H1 (cell line): Measurements from ENCODE around the gene GLMP. TPM values are rescaled to one million over a fixed set of nuclear protein-coding genes. Genes with fewer than 3 reads are reported as not detected.

ENCODE experiments used
- CTCF ChIA-PET: fragments of 300-600 bp; sonication (Branson Sonifier 250); formaldehyde crosslinking; loops from one replicate; lab custom pipeline; 2021; ENCODE audit not compliant: partially characterized antibody; lab: Charles Lee
- POLR2A ChIA-PET: fragments of 300-600 bp; sonication (Branson Sonifier 250); formaldehyde crosslinking; loops from one replicate; lab custom pipeline; 2021; ENCODE audit warnings: inconsistent platforms; ENCODE audit not compliant: partially characterized antibody; lab: Charles Lee
- DNase-seq, 2 experiments: peaks; one replicate each; pipeline versions ENCODE4 v3.0.0 to v3.0.0-alpha.2; 2010 to 2022; ENCODE audit warnings: low spot score in 2 of 2, low read depth in 1 of 2, mixed read lengths in 1 of 2
- FAIRE-seq: peaks from 2 replicates; lab custom pipeline; 2011; peaks lifted over from hg19 to GRCh38; lab: Jason Lieb, UNC
- H2AFZ ChIP-seq: 2 replicates; pipeline ENCODE4 v1.8.1; 2012; ENCODE audit warnings: low read length, inconsistent platforms
- H2AK5ac ChIP-seq: 2 replicates; pipeline ENCODE4 v1.6.1; 2013; ENCODE audit warnings: low read depth, low read length
- H2BK120ac ChIP-seq: replicated peaks from 2 replicates; pipeline ENCODE3; 2013; ENCODE audit warnings: low read depth, low read length, inconsistent platforms
- H2BK12ac ChIP-seq: 2 replicates; pipeline ENCODE4 v1.6.1; 2013; ENCODE audit warnings: low read depth, low read length
- H2BK15ac ChIP-seq: 2 replicates; pipeline ENCODE4 v1.6.1; 2013; ENCODE audit warnings: low read length
- H2BK20ac ChIP-seq: 2 replicates; pipeline ENCODE4 v1.6.1; 2013; ENCODE audit warnings: low read length
- H2BK5ac ChIP-seq: 2 replicates; pipeline ENCODE4 v1.6.1; 2013; ENCODE audit warnings: low read depth, low read length
- H3K14ac ChIP-seq: 2 replicates; pipeline ENCODE4 v1.6.1; 2013; ENCODE audit warnings: inconsistent platforms; ENCODE audit not compliant: insufficient read length
- H3K18ac ChIP-seq: 2 replicates; pipeline ENCODE4 v1.6.1; 2013; ENCODE audit warnings: low read length; ENCODE audit errors: extremely low read depth
- H3K23ac ChIP-seq: 2 replicates; pipeline ENCODE4 v1.6.1; 2013; ENCODE audit warnings: inconsistent platforms; ENCODE audit not compliant: insufficient read length
- H3K23me2 ChIP-seq: 2 replicates; pipeline ENCODE4 v1.6.1; 2013; ENCODE audit warnings: low read depth, low read length
- H3K27ac ChIP-seq: 2 replicates; pipeline ENCODE4 v1.6.1; 2011; ENCODE audit warnings: low read depth, low read length, inconsistent platforms
- H3K27me3 ChIP-seq, 4 experiments: replicated peaks in 1 of 4; 1 replicate in 1 of 4; 2 replicates in 3 of 4; pipeline versions ENCODE4 v1.6.1 to v1.8.1; 2011 to 2013; ENCODE audit warnings: low read length in 3 of 4, mild to moderate bottlenecking in 3 of 4, inconsistent platforms in 2 of 4, mixed read lengths in 2 of 4, moderate library complexity in 1 of 4; ENCODE audit not compliant: control insufficient read depth in 3 of 4, insufficient read depth in 3 of 4; ENCODE audit errors: extremely low read depth in 1 of 4
- H3K36me3 ChIP-seq, 4 experiments: 2 replicates each; pipeline versions ENCODE4 v1.6.1 to v1.8.1; 2011 to 2013; ENCODE audit warnings: mild to moderate bottlenecking in 4 of 4, low read length in 3 of 4, moderate library complexity in 2 of 4, control low read depth in 1 of 4, inconsistent platforms in 1 of 4; ENCODE audit not compliant: insufficient read depth in 4 of 4, control insufficient read depth in 2 of 4
- H3K4ac ChIP-seq: replicated peaks from 2 replicates; pipeline ENCODE3; 2013; ENCODE audit warnings: low read length, low read depth, mixed read lengths, inconsistent platforms; ENCODE audit not compliant: insufficient read length
- H3K4me1 ChIP-seq, 4 experiments: replicated peaks in 1 of 4; 1 replicate in 1 of 4; 2 replicates in 3 of 4; pipeline versions ENCODE4 v1.6.1 to v1.8.1; 2011 to 2013; ENCODE audit warnings: low read length in 3 of 4, inconsistent platforms in 2 of 4, mixed read lengths in 1 of 4; ENCODE audit not compliant: insufficient read depth in 4 of 4, control insufficient read depth in 3 of 4
- H3K4me2 ChIP-seq, 2 experiments: 2 replicates each; pipeline versions ENCODE4 v1.6.1 to v1.8.1; 2011 to 2013; ENCODE audit warnings: low read depth in 2 of 2, low read length in 2 of 2, control low read depth in 1 of 2, inconsistent platforms in 1 of 2, mild to moderate bottlenecking in 1 of 2; ENCODE audit not compliant: insufficient read depth in 1 of 2
- H3K4me3 ChIP-seq, 4 experiments: fragments of 200-600, 300-600 bp in 1 of 4; sonication (generic), shearing (Covaris generic), sonication (Bioruptor Twin) in 1 of 4; 2 replicates each; pipeline versions ENCODE4 v1.5.1 to v1.8.1; 2011 to 2016; ENCODE audit warnings: low read length in 4 of 4, low read depth in 3 of 4, control low read depth in 2 of 4, inconsistent platforms in 2 of 4, mild to moderate bottlenecking in 2 of 4, mixed read lengths in 1 of 4, moderate library complexity in 1 of 4; ENCODE audit not compliant: insufficient read depth in 2 of 4; ENCODE audit errors: extremely low read depth in 1 of 4
- H3K56ac ChIP-seq: replicated peaks from 2 replicates; pipeline ENCODE3; 2013; ENCODE audit warnings: low read depth, mild to moderate bottlenecking, mixed read lengths, low read length, inconsistent platforms; ENCODE audit not compliant: insufficient read length
- H3K79me1 ChIP-seq: 2 replicates; pipeline ENCODE4 v1.6.1; 2013; ENCODE audit warnings: low read depth, low read length, control low read depth
- H3K79me2 ChIP-seq, 2 experiments: 2 replicates each; pipeline versions ENCODE4 v1.6.1 to v1.8.1; 2012 to 2013; ENCODE audit warnings: low read length in 2 of 2, mild to moderate bottlenecking in 2 of 2, inconsistent platforms in 1 of 2; ENCODE audit not compliant: insufficient read depth in 2 of 2, control insufficient read depth in 1 of 2
- H3K9ac ChIP-seq, 4 experiments: replicated peaks in 1 of 4; 1 replicate in 1 of 4; 2 replicates in 3 of 4; pipeline versions ENCODE4 v1.6.1 to v1.8.1; 2011 to 2013; ENCODE audit warnings: low read depth in 3 of 4, low read length in 3 of 4, control low read depth in 2 of 4, mild to moderate bottlenecking in 2 of 4, moderate library complexity in 2 of 4, inconsistent platforms in 1 of 4; ENCODE audit errors: extremely low read depth in 1 of 4
- H3K9me3 ChIP-seq, 2 experiments: 2 replicates each; pipeline versions ENCODE4 v1.6.1 to v1.8.1; 2012 to 2013; ENCODE audit warnings: mild to moderate bottlenecking in 2 of 2, moderate library complexity in 2 of 2, control low read depth in 1 of 2, inconsistent platforms in 1 of 2, low read depth in 1 of 2, low read length in 1 of 2, mixed read lengths in 1 of 2; ENCODE audit not compliant: insufficient read depth in 2 of 2
- H4K20me1 ChIP-seq, 2 experiments: replicated peaks in 1 of 2; 2 replicates each; pipeline versions ENCODE3 to v1.8.1; 2011 to 2013; ENCODE audit warnings: inconsistent platforms in 2 of 2, low read length in 2 of 2, mild to moderate bottlenecking in 1 of 2; ENCODE audit not compliant: insufficient read depth in 2 of 2, control insufficient read depth in 1 of 2
- H4K5ac ChIP-seq: 2 replicates; pipeline ENCODE4 v1.6.1; 2013; ENCODE audit warnings: low read length, low read depth, mixed read lengths, inconsistent platforms; ENCODE audit not compliant: insufficient read length
- H4K8ac ChIP-seq: 2 replicates; pipeline ENCODE4 v1.8.0; 2013; ENCODE audit warnings: mild to moderate bottlenecking, moderate library complexity, low read length, inconsistent platforms; ENCODE audit not compliant: insufficient read depth; ENCODE audit errors: extremely low read depth
- H4K91ac ChIP-seq: replicated peaks from 2 replicates; pipeline ENCODE3; 2013; ENCODE audit warnings: low read length, mixed read lengths, inconsistent platforms; ENCODE audit not compliant: insufficient read length
- MAX ChIP-seq: IDR thresholded peaks from 2 replicates; pipeline ENCODE4 v1.6.1; 2012; ENCODE audit warnings: inconsistent platforms
- SIN3A ChIP-seq, 2 experiments: IDR thresholded peaks in 1 of 2; conservative IDR thresholded peaks in 1 of 2; 2 replicates each; pipeline ENCODE4 v1.6.1; 2011 to 2012; ENCODE audit warnings: low read length in 2 of 2, improper control_type of control experiment in 1 of 2, low read depth in 1 of 2, mild to moderate bottlenecking in 1 of 2
- SP2 ChIP-seq: IDR thresholded peaks from 2 replicates; pipeline ENCODE4 v1.6.1; 2012; ENCODE audit warnings: mild to moderate bottlenecking, low read length, inconsistent platforms
- WGBS, 2 experiments: shearing (Covaris generic) in 1 of 2; methylation state at CpG; one replicate each; pipeline versions ENCODE4 v1.1.6 to v1.1.7; 2013 to 2015; ENCODE audit warnings: low lambda C conversion rate in 2 of 2, mixed read lengths in 2 of 2, inconsistent platforms in 1 of 2, low coverage in 1 of 2, missing lambda C conversion rate in 1 of 2; ENCODE audit not compliant: insufficient replicate concordance in 2 of 2, insufficient coverage in 1 of 2, insufficient read length in 1 of 2; ENCODE audit errors: extremely low coverage in 1 of 2, missing lambda C conversion rate in 1 of 2; 5-methylcytosine and 5-hydroxymethylcytosine counted together
- polyA plus RNA-seq, 7 experiments: library from polyadenylated mRNA; depleted of rRNA in 3 of 7; stranded (reverse) in 5 of 7; unstranded in 2 of 7; fragments of >200 nt in 5 of 7; fragments of 200-250 nt in 2 of 7; gene quantifications; 1 replicate in 5 of 7; 2 replicates in 1 of 7; 4 replicates in 1 of 7; pipeline versions ENCODE4 v1.2.1 to v1.2.3, GENCODE V29; 2011 to 2013; ENCODE audit warnings: missing spikeins in 2 of 7, mixed read lengths in 2 of 7
- total RNA-seq: library from RNA; stranded (reverse); fragmentation: NEBNext Ultra II Directional; extraction: Animal tissue kit (Norgen Biotek cat#: 25700); gene quantifications from 2 replicates; pipeline ENCODE4 v1.2.1, GENCODE V29; 2021

Gene GLMP
- total and polyA plus RNA-seq, 2 of the 8 experiments (the other 6 are each of a cell fraction or from before 2014, with no cell fraction given) = 48.1 to 59.5 TPM

- Histone ChIP-seq H4K8ac (no peak overlapping the region; the same call in 1 of the 2 replicates), H2BK20ac (no peak overlapping the region), H3K27me3 (no peaks in the 10 kb centered on the region), H3K4ac (no peak overlapping the region), H2BK15ac (no peak overlapping the region), H3K4me3 (peak overlapping the region; percentile 74 to 93 (median 85); a peak in 7 of 8 replicates), H2BK12ac (no peak overlapping the region), H3K9me3 (no peaks in the 10 kb centered on the region)
- POLR2A ChIA-PET = interaction anchor here (0.9 to 17.4 kb wide), 22 partner anchors 9 to 369 kb away, joined by 3 to 221 read pairs (median 6); partner anchors contain the start of genes BGLAP, CCT3, GLMP and PAQR6
- TF ChIP-seq SIN3A (conservative IDR thresholded peaks at IDR 0.05 in 1 of 2, IDR thresholded peaks at IDR 0.05 in 1 of 2; ENCODE audit: low read depth in 1 of 2, low read length in 2 of 2) (peak; percentile 47 to 65; a peak in 1 of 4 replicates), MAX (peak; percentile 47), SP2 (no peak)
- TF ChIP-seq, all 59 proteins: peak for 2
- Histone ChIP-seq H4K91ac (no peak overlapping the region), H2AK5ac (no peak overlapping the region), H2BK5ac (0 out of 2 replicates have a peak overlapping the region, but pooled peaks have one; percentile 9), H3K36me3 (peaks cover 20 to 33% (median 29%) of the 10 kb centered on the region in 4 experiments; a peak in 7 of 8 replicates), H3K14ac (no peak overlapping the region), H3K27ac (0 out of 2 replicates have a peak overlapping the region, but pooled peaks have one; percentile 90), H3K79me2 (peaks cover 23 to 37% of the 10 kb centered on the region in 2 experiments), H3K4me2 (peak overlapping the region; percentile 91 to 92), H3K23ac (no peak overlapping the region), H2AFZ (no peak overlapping the region), H3K9ac (peak overlapping the region in 3 of 4 experiments; percentile 91 to 97 (median 95); a peak in 4 of 7 replicates), H2BK120ac (no peak overlapping the region), H3K23me2 (peaks cover 13% of the 10 kb centered on the region), H3K18ac (no peak overlapping the region), H3K56ac (no peak overlapping the region), H3K4me1 (peaks cover 0 to 10% (median 3%) of the 10 kb centered on the region in 4 experiments; a peak in 2 of 7 replicates), H3K79me1 (peaks cover 10% of the 10 kb centered on the region), H4K5ac (no peak overlapping the region), H4K20me1 (peaks cover 3 to 20% of the 10 kb centered on the region in 2 experiments)
- CTCF ChIA-PET = interaction anchor here (0.6 to 5.3 kb wide), 13 partner anchors 10 to 165 kb away, joined by 3 to 25 read pairs (median 4); no protein-coding TSS in a partner anchor
- FAIRE-seq (no peak), DNase-seq (no peak)
- 69% methylated on average over 8 of the region's 8 CpGs; no CpG with 5 or more reads in 1 of the 2 experiments for WGBS, 2 experiments
These were observed 14.2 kb downstream of the GLMP start for GRCh38 chr1:156281281-156281680.
